ENCODE measurements around the gene TTC7B. TPM values are rescaled to one million over a fixed set of nuclear protein-coding genes. Genes with fewer than 3 reads are reported as not detected.

TTC7B gene
- total and polyA plus RNA-seq, 2 experiments from 2014 or later: 5.2 to 28.2 TPM

GRCh38 chr14:90819734-90820393, 3.6 kb upstream of the TTC7B start:
- Histone ChIP-seq H3K27ac (no peak overlapping the region), H3K36me3 (ENCODE audit: low read depth) (no peaks in the 10 kb centered on the region), H3F3A (ENCODE audit: insufficient read depth) (no peaks in the 10 kb centered on the region), H3K4me3 (no peak overlapping the region), H2AFZ (no peak overlapping the region), H3K4me2 (ENCODE audit: unreplicated experiment) (no peak overlapping the region), H3K9me3 (ENCODE audit: low read depth) (no peaks in the 10 kb centered on the region), H3K9me2 (ENCODE audit: insufficient read depth) (no peaks in the 10 kb centered on the region), H3K27me3 (replicated peaks; ENCODE audit: insufficient read depth) (no peaks in the 10 kb centered on the region; the same call in 1 of the 2 replicates), H3K9ac (no peak overlapping the region), H4K20me1 (ENCODE audit: insufficient read depth) (no peaks in the 10 kb centered on the region), H3K79me2 (ENCODE audit: insufficient read depth) (peaks cover 9% of the 10 kb centered on the region), H3K4me1 (ENCODE audit: insufficient read depth) (no peaks in the 10 kb centered on the region)
- no peak for DNase-seq
- in situ Hi-C loops (cut with MboI): no loop called here
- TF ChIP-seq EZH2 (IDR thresholded peaks at IDR 0.05; ENCODE audit: insufficient read depth, poor library complexity, severe bottlenecking): no peak
- no peak for TF ChIP-seq EZH2phosphoT487 (IDR thresholded peaks at IDR 0.05; ENCODE audit: insufficient read depth, low read depth)
- 70 to 72% methylated on average over 5 of the region's 5 CpGs for WGBS, 2 experiments (ENCODE audit: low coverage in 1 of 2, low lambda C conversion rate in 2 of 2, missing lambda C conversion rate in 2 of 2)

DNA sequence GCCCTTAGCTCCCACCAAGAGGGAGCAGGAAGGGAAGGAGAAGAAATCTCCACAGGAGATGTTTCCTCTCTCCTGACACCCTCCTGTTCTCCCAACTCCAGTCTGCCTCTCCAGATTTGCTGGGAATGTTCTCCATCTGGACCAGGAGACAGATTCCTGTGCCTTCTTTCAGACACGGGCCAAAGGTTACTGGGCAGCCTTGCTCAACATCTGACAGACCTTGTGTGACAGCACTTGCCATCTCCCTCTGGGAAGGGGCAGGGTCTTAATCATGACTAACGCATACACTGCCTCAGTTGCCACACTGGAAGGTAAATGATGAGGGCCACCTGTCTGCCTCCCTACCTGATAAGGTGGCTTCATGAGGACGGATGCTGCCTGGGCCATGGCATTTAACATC, 2.5 kb upstream of the TTC7B start:
- TF ChIP-seq EZH2 (IDR thresholded peaks at IDR 0.05; ENCODE audit: insufficient read depth, poor library complexity, severe bottlenecking) (no peak), EZH2phosphoT487 (IDR thresholded peaks at IDR 0.05; ENCODE audit: insufficient read depth, low read depth) (no peak)
- Histone ChIP-seq H3K27me3 (replicated peaks; ENCODE audit: insufficient read depth) (no peaks in the 10 kb centered on the region; the same call in 1 of the 2 replicates), H3K27ac (no peak overlapping the region), H3K79me2 (ENCODE audit: insufficient read depth) (peaks cover 20% of the 10 kb centered on the region), H3K4me2 (ENCODE audit: unreplicated experiment) (no peak overlapping the region), H3K4me1 (ENCODE audit: insufficient read depth) (no peaks in the 10 kb centered on the region), H3K9ac (no peak overlapping the region), H3K9me3 (ENCODE audit: low read depth) (no peaks in the 10 kb centered on the region), H4K20me1 (ENCODE audit: insufficient read depth) (no peaks in the 10 kb centered on the region), H3K9me2 (ENCODE audit: insufficient read depth) (no peaks in the 10 kb centered on the region), H3K4me3 (no peak overlapping the region), H3K36me3 (ENCODE audit: low read depth) (no peaks in the 10 kb centered on the region), H3F3A (ENCODE audit: insufficient read depth) (no peaks in the 10 kb centered on the region), H2AFZ (no peak overlapping the region)
- in situ Hi-C loops (cut with MboI): no loop called here
- DNase-seq: no peak
- 78 to 86% methylated on average over 3 of the region's 3 CpGs for WGBS, 2 experiments (ENCODE audit: low coverage in 1 of 2, low lambda C conversion rate in 2 of 2, missing lambda C conversion rate in 2 of 2)

DNA sequence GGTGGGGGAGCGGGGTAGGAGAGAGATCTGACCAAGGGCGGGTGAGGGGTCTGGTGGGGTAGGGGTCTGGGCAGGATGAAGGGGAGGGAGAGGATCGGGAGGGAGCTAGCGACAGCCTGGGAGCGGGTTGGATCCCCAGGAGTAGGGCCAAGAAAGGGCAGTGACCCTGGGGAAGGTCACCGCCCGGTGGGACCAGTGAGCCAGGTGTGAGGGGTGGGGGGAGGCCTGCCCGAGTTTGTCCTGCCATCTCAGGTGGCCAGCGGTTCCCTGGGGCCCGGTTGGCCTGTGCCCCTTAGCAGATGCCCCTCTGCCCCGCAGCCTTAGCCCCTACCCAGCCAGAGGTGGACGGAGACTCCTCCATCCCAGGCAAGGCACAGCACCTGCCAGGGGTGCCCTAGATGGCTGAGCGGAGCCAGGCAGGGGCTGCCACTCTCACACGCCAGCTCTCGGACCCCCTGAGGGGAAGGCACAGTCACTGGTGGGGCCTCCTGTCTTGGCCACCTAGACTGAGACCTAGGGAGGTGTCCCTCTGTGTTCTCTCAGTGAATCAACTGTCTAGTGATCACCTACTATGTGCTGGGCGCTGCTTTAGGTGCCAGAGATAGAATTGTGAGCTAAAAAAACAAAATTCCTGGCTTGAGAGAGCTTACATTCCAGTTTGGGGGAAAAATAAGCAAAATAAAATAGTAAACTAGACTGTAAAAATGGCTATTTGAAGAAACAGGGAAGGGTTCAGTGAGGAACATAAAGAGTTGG, 629 bp upstream of the TTC7B start:
- Histone ChIP-seq H3K9me3 (ENCODE audit: low read depth) (no peaks in the 10 kb centered on the region), H3K9ac (peak overlapping the region; percentile 28; the same call in 1 of the 2 replicates), H3K4me1 (ENCODE audit: insufficient read depth) (no peaks in the 10 kb centered on the region), H3K4me3 (no peak overlapping the region; the same call in 1 of the 2 replicates), H3K27ac (no peak overlapping the region), H3K79me2 (ENCODE audit: insufficient read depth) (peaks cover 35% of the 10 kb centered on the region), H3K27me3 (replicated peaks; ENCODE audit: insufficient read depth) (no peaks in the 10 kb centered on the region; the same call in 1 of the 2 replicates), H2AFZ (peak overlapping the region; percentile 45; the same call in 1 of the 2 replicates), H3K36me3 (ENCODE audit: low read depth) (no peaks in the 10 kb centered on the region), H3F3A (ENCODE audit: insufficient read depth) (no peaks in the 10 kb centered on the region), H3K4me2 (ENCODE audit: unreplicated experiment) (no peak overlapping the region), H3K9me2 (ENCODE audit: insufficient read depth) (no peaks in the 10 kb centered on the region), H4K20me1 (ENCODE audit: insufficient read depth) (no peaks in the 10 kb centered on the region)
- in situ Hi-C loops (cut with MboI): no loop called here
- no peak for TF ChIP-seq EZH2 (IDR thresholded peaks at IDR 0.05; ENCODE audit: insufficient read depth, poor library complexity, severe bottlenecking)
- TF ChIP-seq EZH2phosphoT487 (IDR thresholded peaks at IDR 0.05; ENCODE audit: insufficient read depth, low read depth): no peak
- no peak for DNase-seq
- 22 to 38% methylated on average over 8 to 16 of the region's 16 CpGs for WGBS, 2 experiments (ENCODE audit: low coverage in 1 of 2, low lambda C conversion rate in 2 of 2, missing lambda C conversion rate in 2 of 2)

DNA sequence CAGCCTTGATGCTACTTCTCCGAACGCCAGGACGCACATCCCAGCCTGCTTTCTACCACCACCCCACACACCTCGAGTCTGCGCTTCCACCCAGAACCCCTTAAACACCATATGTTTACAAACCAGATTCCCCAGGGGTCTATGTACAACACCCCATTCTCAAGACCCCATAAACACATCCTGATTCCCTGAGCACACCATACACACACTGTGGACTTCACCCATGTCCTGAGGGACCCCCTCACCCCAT, 733 bp downstream of the TTC7B start:
- Histone ChIP-seq H3K4me2 (ENCODE audit: unreplicated experiment) (peak overlapping the region; percentile 85), H2AFZ (peak overlapping the region; percentile 82), H3K4me3 (peak overlapping the region; percentile 82), H3K36me3 (ENCODE audit: low read depth) (no peaks in the 10 kb centered on the region), H3K27ac (no peak overlapping the region), H4K20me1 (ENCODE audit: insufficient read depth) (no peaks in the 10 kb centered on the region), H3K4me1 (ENCODE audit: insufficient read depth) (no peaks in the 10 kb centered on the region), H3K9ac (peak overlapping the region; percentile 90), H3K79me2 (ENCODE audit: insufficient read depth) (peaks cover 35% of the 10 kb centered on the region), H3K9me3 (ENCODE audit: low read depth) (no peaks in the 10 kb centered on the region), H3F3A (ENCODE audit: insufficient read depth) (no peaks in the 10 kb centered on the region), H3K27me3 (replicated peaks; ENCODE audit: insufficient read depth) (no peaks in the 10 kb centered on the region; the same call in 1 of the 2 replicates), H3K9me2 (ENCODE audit: insufficient read depth) (no peaks in the 10 kb centered on the region)
- in situ Hi-C loops (cut with MboI): no loop called here
- peak; percentile 20 for DNase-seq
- 6 to 10% methylated on average over 5 of the region's 5 CpGs for WGBS, 2 experiments (ENCODE audit: low coverage in 1 of 2, low lambda C conversion rate in 2 of 2, missing lambda C conversion rate in 2 of 2)
- no peak for TF ChIP-seq EZH2 (IDR thresholded peaks at IDR 0.05; ENCODE audit: insufficient read depth, poor library complexity, severe bottlenecking)
- no peak for TF ChIP-seq EZH2phosphoT487 (IDR thresholded peaks at IDR 0.05; ENCODE audit: insufficient read depth, low read depth)
